ENCODE results near the gene MPL.
"Not testable (repeated sequence)": the region's sequence is repeated elsewhere in the genome, so short reads cannot be mapped to it uniquely, and the experiment has no call there.

The MPL gene

GRCh38 chr1:43366179-43366578 is 28.6 kb downstream of the MPL start:
- peak; percentile 43 for DNase-seq (ENCODE audit: low read depth)
- TF ChIP-seq CTCF (IDR thresholded peaks at IDR 0.05; ENCODE audit: insufficient read depth, low read depth, low read length, missing control alignments) = no peak
- peak overlapping the region; percentile 70 for H3K4me3 ChIP-seq (ENCODE audit: low read depth, low read length)

- DNase-seq (ENCODE audit: low read depth) = no peak
- H3K4me3 ChIP-seq (ENCODE audit: low read depth, low read length) = peak overlapping the region; percentile 70
- no peak for TF ChIP-seq CTCF (IDR thresholded peaks at IDR 0.05; ENCODE audit: insufficient read depth, low read depth, low read length, missing control alignments)
These were observed 29.0 kb downstream of the MPL start for GRCh38 chr1:43366601-43367025.

- DNase-seq (ENCODE audit: low read depth) = peak; percentile 39
These were observed 29.6 kb downstream of the MPL start for GRCh38 chr1:43367026-43367903.

GRCh38 chr1:43367904-43368645 is 30.5 kb downstream of the MPL start, which contains the start of gene ELOVL1:
Gene ELOVL1 (minus strand): TSS chr1:43368011. CDS start chr1:43365609, 2,402 bp downstream.
- peak within 1 kb of the TSS; percentile 70 for H3K4me3 ChIP-seq (ENCODE audit: low read depth, low read length)
- peak; percentile 20 for TF ChIP-seq CTCF (IDR thresholded peaks at IDR 0.05; ENCODE audit: insufficient read depth, low read depth, low read length, missing control alignments)
- peak; percentile 95 for DNase-seq (ENCODE audit: low read depth)

More at GRCh38 chr1:43367026-43367903, 29.6 kb downstream of the MPL start:
- no peak for TF ChIP-seq CTCF (IDR thresholded peaks at IDR 0.05; ENCODE audit: insufficient read depth, low read depth, low read length, missing control alignments)
- H3K4me3 ChIP-seq (ENCODE audit: low read depth, low read length) = peak overlapping the region; percentile 70

- no peak for TF ChIP-seq CTCF (IDR thresholded peaks at IDR 0.05; ENCODE audit: insufficient read depth, low read depth, low read length, missing control alignments)
- no peak for DNase-seq (ENCODE audit: low read depth)
- peak overlapping the region; percentile 62 for H3K4me3 ChIP-seq (ENCODE audit: low read depth, low read length)
These were observed 31.0 kb downstream of the MPL start for GRCh38 chr1:43368646-43369020.

- not testable (repeated sequence) for H3K4me3 ChIP-seq (ENCODE audit: low read depth, low read length); DNase-seq (ENCODE audit: low read depth)
These were observed 32.2 kb downstream of the MPL start for GRCh38 chr1:43369779-43370178.

GRCh38 chr1:43370564-43370963 is 32.9 kb downstream of the MPL start:
- no peak for DNase-seq (ENCODE audit: low read depth)
- no peak for TF ChIP-seq CTCF (IDR thresholded peaks at IDR 0.05; ENCODE audit: insufficient read depth, low read depth, low read length, missing control alignments)
- no peak overlapping the region for H3K4me3 ChIP-seq (ENCODE audit: low read depth, low read length)
